Left colon (tissue), 2 donors: ENCODE measurements around the gene PRND. TPM values are rescaled to one million over a fixed set of nuclear protein-coding genes. Genes with fewer than 3 reads are reported as not detected.

Experiments
- ATAC-seq: fragments of 200-7000 bp; cut with Tn5 transposase; one replicate; pipeline ENCODE4 v1.9.1; 2020; ENCODE audit warnings: mild to moderate bottlenecking, moderate library complexity
- DNase-seq, 2 donors: peaks; one replicate each; pipeline ENCODE4 v3.0.0-alpha.2; 2020
- intact Hi-C, 2 donors: fragments of 100-400 bp; cut with DNase I in 1 of 2; cut with micrococcal nuclease in 1 of 2; formaldehyde crosslinking; loops; one replicate each; pipeline versions ENCODE4 v1.11.2 to v1.14.0; 2022; cut with DNase I, micrococcal nuclease
- total RNA-seq, 2 donors: library from RNA; stranded (reverse); fragmentation: NEBNext Ultra II Directional; extraction: Animal tissue kit (Norgen Biotek cat#: 25700); gene quantifications; one replicate each; pipeline ENCODE4 v1.2.1, GENCODE V29; 2021
- donor health status: DM: no; HTN: no; CAD: no.
- donor health status: DM: yes; HTN: yes; CAD: no.

Gene PRND
- total RNA-seq, 2 donors from 2014 or later, result 0.20 TPM; not detected in 1

DNA sequence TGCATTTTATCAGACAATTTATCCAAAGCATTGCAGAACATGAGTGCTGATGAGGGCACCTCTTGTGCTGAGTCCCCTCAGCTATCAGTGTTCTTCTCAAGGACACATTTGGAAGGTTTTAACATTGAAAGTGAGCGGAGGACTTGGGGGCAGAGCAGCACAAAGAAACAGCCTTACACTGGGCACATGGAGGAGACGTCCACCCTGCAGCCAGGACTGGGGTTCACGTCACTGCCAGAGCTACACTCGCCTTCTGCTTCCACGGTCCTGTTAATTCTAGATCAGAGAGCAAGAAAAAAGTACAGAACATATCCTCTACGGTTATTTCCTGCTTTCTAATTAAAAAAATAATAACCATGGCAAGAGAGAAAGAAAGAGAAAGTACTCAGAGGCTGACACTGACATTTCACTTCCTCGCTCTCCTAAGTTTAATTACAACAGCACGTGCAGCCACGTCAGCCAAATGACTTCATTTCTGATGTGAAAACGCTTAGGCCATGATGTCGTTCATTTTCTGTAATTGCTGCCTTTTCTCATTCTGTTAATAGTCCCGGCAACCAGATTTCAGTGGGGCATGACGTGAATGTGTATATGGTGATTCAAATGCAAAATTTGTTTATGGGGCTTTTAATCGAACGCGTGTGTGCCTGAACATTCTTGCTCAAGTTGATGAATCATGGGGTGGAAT is 5.1 kb downstream of the PRND start:
- DNase-seq (peak in 1 of 2 donors; percentile 28), ATAC-seq (no peak)
- intact Hi-C loops, result no loop called here

DNA sequence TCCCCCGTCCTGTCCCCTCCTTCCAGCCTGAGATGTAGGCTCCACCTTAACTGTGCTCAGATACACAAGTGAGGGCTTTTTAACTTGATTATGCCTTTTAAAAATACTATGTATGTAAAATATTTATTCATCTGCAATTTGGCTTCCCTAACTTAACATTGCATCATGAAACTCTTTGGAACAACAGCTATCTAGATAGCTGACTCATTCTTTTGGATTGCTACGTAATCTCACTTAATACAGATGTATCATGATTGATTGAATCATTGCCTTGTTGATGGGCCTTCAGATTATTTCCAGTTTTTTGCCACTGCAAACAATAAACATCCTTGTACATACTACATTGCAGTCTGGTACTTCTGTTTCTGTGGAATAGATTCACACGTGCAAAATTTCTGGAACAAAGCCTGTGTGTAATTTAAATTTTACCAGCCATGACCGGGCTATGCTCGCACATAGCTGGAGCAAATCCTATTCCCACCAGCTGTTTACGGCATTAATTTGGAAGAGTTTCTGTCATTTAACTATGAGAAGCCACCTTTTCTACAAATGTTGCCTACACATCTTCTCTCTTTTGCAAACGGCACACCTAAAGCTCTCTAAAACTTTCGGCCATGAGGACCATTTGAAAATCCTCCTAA is 6.5 kb downstream of the PRND start:
- ATAC-seq, result no peak
- no peak for DNase-seq
- intact Hi-C loops, result no loop called here

DNA sequence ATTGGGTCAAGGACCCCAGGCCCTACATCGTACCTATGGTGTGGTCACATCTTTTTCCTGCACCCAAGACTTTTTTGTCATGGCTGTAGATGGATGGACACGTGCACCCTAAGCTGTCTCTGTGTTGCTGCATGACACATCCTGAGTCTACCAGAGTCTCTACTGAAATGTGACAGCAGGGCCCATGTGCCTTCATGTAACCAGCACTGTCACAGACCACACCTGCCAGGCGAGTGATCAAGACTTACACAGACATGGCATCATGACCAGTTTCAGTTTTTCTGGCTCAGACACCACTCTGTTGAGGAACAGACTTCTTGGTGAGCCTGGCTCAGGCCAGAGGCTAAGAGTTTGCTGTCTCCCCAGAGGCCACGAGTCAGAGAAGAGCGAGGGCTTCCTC is 7.6 kb downstream of the PRND start:
- intact Hi-C loops, result no loop called here
- no peak for DNase-seq
- no peak for ATAC-seq

DNA sequence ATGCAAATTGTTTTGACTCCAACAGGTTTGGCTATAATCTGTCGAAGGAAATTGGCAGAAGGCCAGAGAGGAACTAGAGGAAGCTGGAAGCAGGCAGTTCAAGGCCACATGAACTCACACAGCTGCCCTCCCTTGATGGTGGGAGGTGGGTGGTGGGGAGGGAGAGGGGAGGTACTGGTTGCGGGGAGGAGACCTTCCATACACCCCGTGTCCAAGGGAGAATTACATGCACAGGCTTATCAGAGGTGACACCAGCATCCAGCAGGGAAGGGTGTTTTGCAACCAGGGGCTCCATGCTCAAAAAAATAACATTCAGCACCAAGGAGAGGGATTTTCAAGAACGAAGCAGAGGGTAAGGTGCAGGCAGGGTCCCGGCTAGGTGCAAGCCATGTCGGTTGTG is 9.1 kb downstream of the PRND start:
- no peak for ATAC-seq
- DNase-seq, result no peak
- intact Hi-C loops, result no loop called here

DNA sequence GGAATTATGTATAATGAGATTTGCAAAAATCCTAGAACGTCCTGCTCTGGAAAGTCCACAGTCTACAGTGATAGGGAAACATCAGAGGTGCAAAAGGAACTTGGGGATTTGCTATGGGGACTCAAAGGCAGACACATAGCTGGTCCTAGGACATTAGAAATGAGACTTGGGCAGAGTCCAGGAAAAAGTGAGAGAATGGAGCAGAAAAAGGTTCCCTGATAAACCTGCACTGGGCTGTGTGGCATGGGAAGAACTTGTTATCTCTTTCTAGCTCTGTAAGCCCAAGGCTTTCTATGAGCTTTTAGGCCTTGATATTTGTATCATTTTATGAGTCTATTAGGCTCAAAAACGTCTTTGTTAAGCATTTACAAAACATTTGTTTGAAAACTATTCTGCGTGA is 15.2 kb downstream of the PRND start:
- ATAC-seq (no peak), DNase-seq (no peak)
- intact Hi-C loops, result no loop called here

DNA sequence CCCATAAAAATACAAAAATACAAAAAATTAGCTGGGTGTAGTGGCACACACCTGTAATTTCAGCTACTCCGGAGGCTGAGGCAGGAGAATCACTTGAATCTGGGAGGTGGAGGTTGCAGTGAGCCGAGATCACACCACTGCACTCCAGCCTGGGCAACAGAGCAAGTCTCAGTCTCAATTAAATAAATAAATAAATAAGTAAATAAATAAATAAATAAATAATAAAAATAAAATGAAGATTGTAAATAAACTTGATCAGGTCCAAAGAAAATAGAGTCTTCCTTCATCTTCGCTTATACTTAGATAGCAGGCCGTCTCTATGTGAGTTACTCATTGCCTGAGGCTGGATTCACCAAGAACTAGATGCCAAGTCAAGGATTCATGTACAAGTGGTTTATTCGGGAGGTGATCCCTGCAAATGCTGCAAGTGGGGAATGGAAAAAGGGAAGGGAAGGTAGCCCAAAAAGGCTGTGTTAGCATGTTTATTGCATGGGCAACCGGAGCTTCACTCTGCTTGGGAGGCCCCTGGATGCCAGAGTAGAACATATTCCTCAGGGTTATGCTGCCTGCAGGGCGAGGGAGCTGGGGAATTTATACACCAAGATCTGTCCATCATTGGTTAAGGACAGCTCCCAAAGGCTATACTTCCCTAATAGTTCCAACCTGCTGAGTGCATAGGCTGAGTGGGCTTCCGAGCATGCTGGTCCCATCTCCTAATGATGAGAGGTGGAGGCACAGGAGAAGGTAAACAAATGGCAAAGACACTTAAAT is 16.3 kb downstream of the PRND start:
- no peak for DNase-seq
- intact Hi-C loops, result no loop called here

DNA sequence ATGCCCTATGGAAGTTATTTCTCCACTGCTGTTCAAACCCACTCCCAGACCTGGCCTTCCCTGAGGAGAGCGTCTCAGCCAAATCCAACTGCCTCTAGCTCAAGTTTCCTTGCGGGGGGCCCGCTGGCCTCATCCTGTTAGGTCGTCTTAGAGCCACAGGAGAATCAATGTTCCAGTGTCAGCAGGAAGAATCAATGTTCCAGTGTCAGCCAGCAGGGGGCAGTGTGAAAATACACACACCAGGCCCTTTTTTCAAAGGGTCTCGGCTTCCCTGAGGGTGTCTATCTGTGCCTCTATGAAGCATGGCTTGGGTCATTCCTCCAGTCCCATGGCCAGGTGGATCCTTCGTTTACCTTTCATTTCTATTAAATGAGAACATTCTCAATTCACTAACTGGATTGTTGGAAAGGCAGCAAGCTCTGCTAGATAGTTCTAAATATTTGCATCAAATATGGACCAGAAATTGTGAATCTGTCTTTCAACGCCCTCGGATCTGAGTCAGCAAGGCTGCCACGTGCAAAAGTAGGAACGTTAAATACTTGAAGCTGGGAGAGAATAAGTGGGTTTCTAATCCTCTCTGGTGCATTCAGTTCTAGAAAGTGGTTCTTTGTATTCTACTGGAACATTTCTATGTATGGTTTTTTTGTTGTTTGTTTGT is 19.2 kb downstream of the PRND start:
- ATAC-seq (no peak), DNase-seq (peak in 1 of 2 donors; percentile 69)

More for the DNA sequence above, 16.3 kb downstream of the PRND start:
- no peak for ATAC-seq

DNA sequence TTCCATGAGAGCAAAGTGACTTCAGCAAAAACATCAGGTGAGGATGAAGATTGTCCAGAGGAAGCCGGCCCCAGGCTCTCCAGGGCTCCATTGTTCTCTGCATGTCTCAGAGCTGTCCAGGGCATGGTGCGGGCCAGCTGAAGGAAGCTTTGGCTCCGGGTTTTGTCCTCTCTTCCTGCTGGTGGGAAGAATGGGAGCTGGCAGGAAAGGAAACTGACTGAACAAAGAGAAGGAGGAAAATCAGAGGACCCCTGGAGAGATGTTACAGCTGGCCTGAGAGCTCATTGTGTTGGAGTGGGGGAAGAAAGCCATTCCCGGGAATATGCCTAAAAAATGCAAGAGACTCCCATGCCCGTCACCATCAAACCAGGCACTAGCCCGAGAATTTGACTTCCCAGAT is 27.1 kb downstream of the PRND start:
- no peak for ATAC-seq
- intact Hi-C loops, result no loop called here
- DNase-seq, result no peak

More for the DNA sequence above, 19.2 kb downstream of the PRND start:
- intact Hi-C loops, result no loop called here

DNA sequence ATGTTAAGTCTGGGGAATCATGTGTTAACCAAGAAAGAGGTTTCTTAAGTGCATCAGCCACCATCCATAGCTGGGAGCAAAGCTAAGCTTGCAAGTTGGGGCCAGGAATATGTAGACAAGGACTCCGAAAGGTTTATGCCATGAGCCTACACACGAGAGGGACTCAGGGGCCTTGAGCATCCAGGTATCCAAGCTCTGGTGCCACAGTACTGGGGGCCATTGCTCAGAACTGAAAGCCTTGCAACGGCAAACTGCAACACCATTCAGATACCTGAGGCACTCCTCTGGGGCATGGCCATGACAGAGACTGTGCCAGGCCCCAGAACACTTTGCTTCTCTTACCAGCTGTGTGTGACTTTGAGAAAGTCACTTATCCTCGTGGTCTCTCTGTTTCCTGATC is 27.6 kb downstream of the PRND start:
- ATAC-seq (no peak), DNase-seq (no peak)
- intact Hi-C loops, result no loop called here

DNA sequence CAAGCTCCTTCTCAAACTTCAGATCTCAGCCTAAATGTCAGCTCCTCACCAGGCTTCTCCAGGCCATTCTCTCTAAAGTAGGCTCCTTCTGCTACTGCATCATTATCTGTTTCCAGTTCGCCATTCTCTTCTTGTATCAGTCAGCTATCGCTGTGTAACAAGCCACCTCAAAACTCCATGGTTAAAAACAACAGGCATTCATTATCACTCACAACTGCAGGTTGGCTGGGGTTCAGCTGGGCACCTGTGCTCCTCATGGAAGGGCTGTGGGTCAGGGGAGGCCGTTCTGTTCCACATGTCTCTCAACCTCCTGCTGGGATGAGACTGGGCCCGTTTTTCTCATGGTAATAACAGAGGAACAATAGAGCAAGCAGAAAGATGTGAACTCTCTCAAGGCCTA is 28.7 kb downstream of the PRND start:
- intact Hi-C loops, result no loop called here
- DNase-seq (no peak), ATAC-seq (no peak)

DNA sequence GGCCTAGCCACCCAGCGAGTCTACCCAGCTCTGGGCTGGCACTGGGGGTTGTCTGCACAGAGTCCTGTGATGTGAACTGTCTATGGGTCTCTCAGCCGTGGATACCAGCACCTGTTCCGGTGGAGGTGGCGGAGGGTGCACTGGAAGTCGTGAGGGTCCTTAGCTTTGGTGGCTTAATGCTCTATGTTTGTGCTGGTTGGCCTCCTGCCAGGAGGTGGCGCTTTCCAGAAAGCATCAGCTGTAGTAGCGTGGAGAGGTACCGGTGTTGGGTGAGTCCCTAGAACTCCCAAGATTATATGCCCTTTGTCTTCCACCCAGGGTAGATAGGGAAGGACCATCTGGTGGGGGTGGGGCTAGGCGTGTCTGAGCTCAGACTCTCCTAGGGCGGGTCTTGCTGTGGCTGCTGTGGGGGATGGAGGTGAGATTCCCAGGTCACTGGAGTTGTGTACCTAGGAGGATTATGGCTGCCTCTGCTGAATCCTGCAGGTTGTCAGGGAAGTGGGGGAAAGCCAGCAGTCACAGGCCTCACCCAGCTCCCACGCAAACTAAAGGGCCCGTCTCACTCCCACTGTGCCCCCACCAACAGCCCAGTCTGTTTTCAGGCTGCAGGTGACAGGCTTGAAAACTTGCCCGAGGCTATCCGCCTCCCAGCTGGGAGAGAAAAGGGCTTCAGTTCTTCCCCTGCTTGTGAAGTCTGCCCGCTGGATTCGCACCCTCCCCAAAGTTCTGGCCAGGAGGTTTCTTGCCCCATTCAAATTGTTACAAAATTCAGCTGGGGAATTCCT is 37.6 kb downstream of the PRND start:
- intact Hi-C loops, result loop anchor here in 1 of 2 donors (2.0 kb wide), 1 partner anchor 196 kb away; no protein-coding TSS in a partner anchor
- peak; percentile 47 for ATAC-seq
- peak in 1 of 2 donors; percentile 68 for DNase-seq

DNA sequence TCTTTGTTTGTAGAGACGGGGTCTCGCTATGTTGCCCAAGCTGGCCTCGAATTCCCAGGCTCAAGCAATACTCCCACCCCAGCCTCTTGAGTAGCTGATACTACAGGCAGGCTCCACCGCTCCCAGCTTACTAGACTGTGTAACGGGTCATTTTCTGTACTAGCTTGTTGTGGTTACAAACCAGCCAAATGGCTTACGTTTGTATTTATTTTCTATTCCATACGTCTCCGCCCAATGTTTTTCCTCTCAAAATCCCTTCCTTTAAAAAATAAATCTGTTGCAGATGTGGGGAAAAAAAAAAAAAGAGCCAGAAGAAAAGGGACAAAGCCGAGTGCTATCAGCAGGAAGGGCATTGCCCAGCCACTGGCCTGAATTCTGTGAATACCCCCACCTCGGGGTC is 41.6 kb downstream of the PRND start:
- DNase-seq (no peak), ATAC-seq (no peak)
- intact Hi-C loops, result no loop called here

DNA sequence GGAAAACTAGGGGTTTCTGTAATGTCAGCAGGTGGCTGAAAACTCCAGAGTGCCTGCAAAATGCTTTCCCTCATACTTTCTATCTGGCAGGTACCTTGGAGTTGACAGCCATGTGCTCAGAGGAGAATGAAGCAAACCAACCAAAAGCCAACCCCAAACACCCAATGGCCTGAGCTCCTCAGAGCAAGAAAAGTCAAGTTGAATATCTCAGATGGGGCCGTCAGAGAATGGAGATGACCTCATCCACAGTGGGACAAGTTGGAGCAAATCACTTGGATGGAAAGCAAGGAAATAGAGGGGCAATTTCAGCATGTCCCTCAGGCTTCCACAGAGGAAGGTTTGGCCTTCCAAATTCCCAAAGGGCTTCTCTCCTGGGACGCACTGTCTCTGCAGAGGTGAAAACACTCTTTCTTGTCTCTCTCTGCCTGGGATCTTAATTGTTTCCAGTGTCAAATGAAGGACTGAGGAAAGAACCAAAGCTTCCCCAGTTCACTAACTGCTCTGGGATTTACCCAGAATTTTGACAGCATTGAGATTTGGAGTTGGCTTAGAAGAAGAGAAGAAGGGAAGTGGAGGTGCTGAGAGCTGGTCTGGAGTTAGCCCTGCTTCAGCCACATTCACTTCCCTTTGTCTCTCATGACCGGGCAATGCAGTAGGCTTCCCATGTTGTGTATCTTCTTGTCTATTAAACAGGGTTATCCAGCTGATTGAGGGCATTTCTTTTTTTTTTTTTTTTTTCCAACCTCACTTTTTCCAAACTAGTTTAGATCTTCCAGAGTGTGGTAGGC is 42.2 kb downstream of the PRND start:
- intact Hi-C loops, result no loop called here
- DNase-seq, result no peak
- ATAC-seq, result no peak

DNA sequence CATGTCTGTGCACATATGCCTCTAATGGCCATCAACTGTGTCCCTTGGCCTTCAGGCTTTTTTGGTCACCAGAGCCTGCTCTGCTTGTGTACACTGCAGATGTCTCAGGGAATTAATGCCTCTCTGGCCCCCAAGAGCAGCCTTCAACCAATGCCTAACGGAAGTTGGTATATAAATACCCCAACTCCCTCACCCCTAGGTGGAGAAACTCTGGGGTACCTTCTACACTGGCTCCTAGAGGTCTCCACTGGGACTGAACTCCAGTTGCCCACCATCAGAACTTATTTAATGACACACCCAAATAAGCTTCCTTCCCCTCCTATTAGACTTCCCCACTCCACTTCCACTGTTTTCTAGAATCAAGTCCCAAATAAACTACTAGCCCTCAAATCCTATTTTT is 43.1 kb downstream of the PRND start:
- ATAC-seq (no peak), DNase-seq (no peak)
- intact Hi-C loops, result no loop called here

DNA sequence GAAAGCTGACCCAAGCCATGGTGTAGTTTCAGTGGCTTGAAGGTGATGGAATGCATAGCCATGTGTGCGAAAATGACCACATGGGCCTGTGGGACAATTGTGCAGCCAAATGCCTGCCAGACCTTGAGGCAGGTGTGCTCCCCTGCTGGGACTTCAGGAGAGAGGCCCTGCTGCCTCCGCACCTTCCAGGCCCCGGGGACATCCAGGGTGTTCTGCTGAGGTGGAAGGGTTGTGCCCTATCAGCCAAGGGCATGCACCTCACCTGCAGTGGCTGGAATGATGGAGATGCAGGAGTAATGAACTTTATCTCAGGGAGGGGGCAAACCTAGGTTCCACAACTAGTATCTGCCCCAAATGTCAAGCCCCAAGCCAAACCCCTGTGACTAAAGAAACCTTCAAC is 44.0 kb downstream of the PRND start:
- DNase-seq (no peak), ATAC-seq (no peak)
- intact Hi-C loops, result no loop called here

DNA sequence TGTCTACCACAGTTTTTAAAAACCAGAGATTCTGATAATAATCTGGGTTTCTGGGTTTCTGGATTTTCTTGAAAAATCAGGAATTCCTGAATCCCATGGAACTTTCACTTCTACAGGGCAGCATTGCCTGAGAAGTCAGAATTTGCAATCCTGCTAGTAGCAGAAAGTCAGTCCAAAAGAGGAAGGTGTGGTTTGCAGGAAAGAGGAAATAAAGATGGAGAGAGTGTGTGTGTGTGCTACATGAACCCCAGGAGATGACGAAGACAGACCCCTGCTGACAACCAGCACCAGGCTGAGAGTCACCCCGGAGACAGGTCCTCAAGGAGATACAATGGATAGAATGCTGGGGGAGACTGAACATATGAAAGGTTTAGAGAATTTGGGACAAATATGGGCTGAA is 44.9 kb downstream of the PRND start:
- ATAC-seq, result no peak
- peak in 1 of 2 donors; percentile 41 for DNase-seq
- intact Hi-C loops, result no loop called here

DNA sequence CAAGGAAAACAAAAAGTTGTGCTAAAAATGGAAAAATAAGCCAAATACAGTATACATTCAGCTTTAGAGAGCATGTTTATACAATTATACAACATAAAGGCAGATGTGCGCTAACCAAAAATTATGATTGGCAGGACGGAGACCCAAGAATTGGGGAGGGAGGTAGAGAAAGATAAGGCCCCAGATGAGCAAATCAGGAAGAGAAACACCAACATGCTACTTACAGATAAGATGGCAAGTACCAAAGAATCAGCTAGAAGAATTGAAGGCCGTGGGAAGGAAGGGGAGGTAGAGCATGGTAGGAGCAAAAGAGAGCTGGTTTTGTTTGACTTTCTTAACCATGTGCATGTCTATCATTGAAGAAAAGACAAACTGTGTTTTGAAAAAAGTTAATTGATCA is 45.4 kb downstream of the PRND start:
- ATAC-seq (no peak), DNase-seq (no peak)
- intact Hi-C loops, result no loop called here

DNA sequence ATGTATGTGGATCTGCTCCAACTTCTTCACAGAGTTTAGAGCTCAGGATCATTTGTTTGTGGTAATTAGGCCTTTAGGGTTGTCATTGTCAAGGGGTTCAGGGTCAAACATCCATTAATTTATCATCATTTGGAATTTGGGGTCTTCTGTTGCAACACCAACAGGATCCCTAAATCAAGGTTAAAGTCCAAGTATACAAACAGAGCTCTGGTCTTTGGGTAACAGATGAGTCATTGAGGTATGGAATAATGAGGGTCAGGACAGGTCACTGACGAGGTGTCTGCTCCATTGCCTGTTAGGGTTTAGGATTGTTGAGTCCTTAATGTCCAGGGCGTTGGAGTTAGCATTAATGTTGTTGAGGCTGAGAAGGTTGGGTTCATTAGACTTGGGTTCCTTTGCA is 47.6 kb downstream of the PRND start:
- DNase-seq (no peak), ATAC-seq (no peak)
- intact Hi-C loops, result no loop called here
